ENCODE results near the gene GMPR. TPM values are rescaled to one million over a fixed set of nuclear protein-coding genes. Genes with fewer than 3 reads are reported as not detected.
"Not testable (repeated sequence)": the region's sequence is repeated elsewhere in the genome, so short reads cannot be mapped to it uniquely, and the experiment has no call there.

The GMPR gene
- total and polyA plus RNA-seq, 10 of the 15 experiments (the other 5 are each of a cell fraction or from before 2014, with no cell fraction given) = 0.15 to 1.8 (median 0.49) TPM; not detected in 1

- TF ChIP-seq ZBED1 (IDR thresholded peaks at IDR 0.05; ENCODE audit: borderline replicate concordance) (no peak), CTCF (IDR thresholded peaks at IDR 0.05 in 2 of 3, conservative IDR thresholded peaks at IDR 0.05 in 1 of 3; ENCODE audit: control insufficient read depth in 2 of 3, extremely low read depth in 1 of 3, insufficient read depth in 1 of 3, low read depth in 3 of 3, low read length in 3 of 3) (no peak), HDAC2 (IDR thresholded peaks at IDR 0.05) (no peak)
Observed at GRCh38 chr6:16267428-16268263, 29.3 kb downstream of the GMPR start (continued).

- BruUV-seq (replicated peaks); H3K27me3 ChIP-seq (replicated peaks in 1 of 2; ENCODE audit: control insufficient read depth in 2 of 2, insufficient read depth in 2 of 2, low read length in 1 of 2); H3K4me1 ChIP-seq (ENCODE audit: control insufficient read depth, insufficient read depth, low read length); H4K20me1 ChIP-seq (ENCODE audit: control insufficient read depth, insufficient read depth); intact Hi-C loops (cut with micrococcal nuclease; ENCODE audit: unreplicated experiment); H2AFZ ChIP-seq (ENCODE audit: control insufficient read depth, low read depth, low read length); H3K9ac ChIP-seq (ENCODE audit: control insufficient read depth, insufficient read depth, low read length); H3K9me3 ChIP-seq (replicated peaks; ENCODE audit: control insufficient read depth, insufficient read depth, low read length); H3K36me3 ChIP-seq (ENCODE audit: control insufficient read depth in 2 of 2, insufficient read depth in 2 of 2, low read length in 1 of 2); H3K4me2 ChIP-seq (ENCODE audit: control insufficient read depth, insufficient read depth); ATAC-seq; FAIRE-seq; POLR2A ChIA-PET; H3K27ac ChIP-seq (ENCODE audit: control insufficient read depth, insufficient read depth); H3K4me3 ChIP-seq; H3K79me2 ChIP-seq (ENCODE audit: control insufficient read depth, insufficient read depth, low read length); in situ Hi-C loops (cut with MboI); SMC1A ChIA-PET (ENCODE audit: uncharacterized antibody, unreplicated experiment); DNase-seq (ENCODE audit: low read depth, low spot score); RAD21 ChIA-PET (ENCODE audit: unreplicated experiment): not testable (repeated sequence)
- CTCF ChIA-PET = interaction anchor here (1.2 kb wide), 1 partner anchor 16 kb away, joined by 3 read pairs; no protein-coding TSS in a partner anchor
- WGBS (ENCODE audit: insufficient coverage, insufficient replicate concordance, low lambda C conversion rate, missing lambda C conversion rate) = 59% methylated on average over 7 of the region's 7 CpGs
Observed at GRCh38 chr6:16269442-16270070, 31.2 kb downstream of the GMPR start.
